GM12801 (cell line): Measurements from ENCODE around the gene BMPR2.

Experiments
- TF ChIP-seq, protein P1 (sequence below): IDR thresholded peaks from one replicate; pipeline ENCODE4 v1.5.1; 2011; ENCODE audit warnings: control low read depth; ENCODE audit not compliant: insufficient read length; ENCODE audit errors: extremely low read depth

Gene BMPR2

GRCh38 chr2:202479090-202479489, 103.0 kb downstream of the BMPR2 start:
- TF ChIP-seq, protein P1, sequence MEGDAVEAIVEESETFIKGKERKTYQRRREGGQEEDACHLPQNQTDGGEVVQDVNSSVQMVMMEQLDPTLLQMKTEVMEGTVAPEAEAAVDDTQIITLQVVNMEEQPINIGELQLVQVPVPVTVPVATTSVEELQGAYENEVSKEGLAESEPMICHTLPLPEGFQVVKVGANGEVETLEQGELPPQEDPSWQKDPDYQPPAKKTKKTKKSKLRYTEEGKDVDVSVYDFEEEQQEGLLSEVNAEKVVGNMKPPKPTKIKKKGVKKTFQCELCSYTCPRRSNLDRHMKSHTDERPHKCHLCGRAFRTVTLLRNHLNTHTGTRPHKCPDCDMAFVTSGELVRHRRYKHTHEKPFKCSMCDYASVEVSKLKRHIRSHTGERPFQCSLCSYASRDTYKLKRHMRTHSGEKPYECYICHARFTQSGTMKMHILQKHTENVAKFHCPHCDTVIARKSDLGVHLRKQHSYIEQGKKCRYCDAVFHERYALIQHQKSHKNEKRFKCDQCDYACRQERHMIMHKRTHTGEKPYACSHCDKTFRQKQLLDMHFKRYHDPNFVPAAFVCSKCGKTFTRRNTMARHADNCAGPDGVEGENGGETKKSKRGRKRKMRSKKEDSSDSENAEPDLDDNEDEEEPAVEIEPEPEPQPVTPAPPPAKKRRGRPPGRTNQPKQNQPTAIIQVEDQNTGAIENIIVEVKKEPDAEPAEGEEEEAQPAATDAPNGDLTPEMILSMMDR: no peak

DNA sequence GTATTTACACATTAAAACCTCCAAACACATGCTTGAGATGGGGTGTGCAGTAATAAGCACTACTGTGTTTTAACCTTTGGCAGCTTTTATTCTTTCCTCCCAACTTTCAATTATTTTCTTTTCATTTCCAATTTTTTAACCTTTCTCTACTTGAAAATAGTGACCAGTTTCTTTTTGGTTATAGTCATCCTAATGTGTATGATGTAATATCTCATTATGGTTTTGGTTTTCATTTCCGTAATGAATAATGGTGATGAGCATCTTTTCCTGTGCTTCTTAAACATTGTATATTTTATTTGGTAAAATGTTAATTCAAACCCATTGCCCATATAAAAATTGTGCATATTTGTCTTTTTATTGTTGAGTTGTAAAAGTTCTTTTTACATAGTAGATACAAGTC, 103.5 kb downstream of the BMPR2 start:
- TF ChIP-seq, protein P1: no peak

- TF ChIP-seq, protein P1: no peak
Observed at GRCh38 chr2:202486351-202486750, 110.2 kb downstream of the BMPR2 start.

DNA sequence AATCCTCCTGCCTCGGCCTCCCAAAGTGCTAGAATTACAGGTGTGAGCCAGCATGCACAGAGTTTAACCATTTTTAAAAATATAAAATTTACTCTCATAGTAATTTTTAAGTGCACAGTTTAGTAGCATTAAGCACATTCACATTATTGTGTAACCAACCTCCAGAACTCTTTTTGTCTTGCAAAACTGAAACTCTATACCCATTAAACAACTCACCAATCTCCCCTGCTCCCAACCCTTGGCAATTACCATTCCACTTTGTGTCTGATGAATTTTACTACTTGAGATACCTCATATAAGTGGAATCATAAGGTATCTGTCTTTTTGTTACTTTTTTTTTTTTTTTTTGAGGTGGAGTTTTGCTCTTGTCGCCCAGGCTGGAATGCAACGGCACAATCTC, 112.5 kb downstream of the BMPR2 start:
- TF ChIP-seq, protein P1: no peak

- TF ChIP-seq, protein P1: no peak
Observed at GRCh38 chr2:202490479-202490878, 114.4 kb downstream of the BMPR2 start.

GRCh38 chr2:202491514-202491913, 115.4 kb downstream of the BMPR2 start:
- TF ChIP-seq, protein P1: no peak

DNA sequence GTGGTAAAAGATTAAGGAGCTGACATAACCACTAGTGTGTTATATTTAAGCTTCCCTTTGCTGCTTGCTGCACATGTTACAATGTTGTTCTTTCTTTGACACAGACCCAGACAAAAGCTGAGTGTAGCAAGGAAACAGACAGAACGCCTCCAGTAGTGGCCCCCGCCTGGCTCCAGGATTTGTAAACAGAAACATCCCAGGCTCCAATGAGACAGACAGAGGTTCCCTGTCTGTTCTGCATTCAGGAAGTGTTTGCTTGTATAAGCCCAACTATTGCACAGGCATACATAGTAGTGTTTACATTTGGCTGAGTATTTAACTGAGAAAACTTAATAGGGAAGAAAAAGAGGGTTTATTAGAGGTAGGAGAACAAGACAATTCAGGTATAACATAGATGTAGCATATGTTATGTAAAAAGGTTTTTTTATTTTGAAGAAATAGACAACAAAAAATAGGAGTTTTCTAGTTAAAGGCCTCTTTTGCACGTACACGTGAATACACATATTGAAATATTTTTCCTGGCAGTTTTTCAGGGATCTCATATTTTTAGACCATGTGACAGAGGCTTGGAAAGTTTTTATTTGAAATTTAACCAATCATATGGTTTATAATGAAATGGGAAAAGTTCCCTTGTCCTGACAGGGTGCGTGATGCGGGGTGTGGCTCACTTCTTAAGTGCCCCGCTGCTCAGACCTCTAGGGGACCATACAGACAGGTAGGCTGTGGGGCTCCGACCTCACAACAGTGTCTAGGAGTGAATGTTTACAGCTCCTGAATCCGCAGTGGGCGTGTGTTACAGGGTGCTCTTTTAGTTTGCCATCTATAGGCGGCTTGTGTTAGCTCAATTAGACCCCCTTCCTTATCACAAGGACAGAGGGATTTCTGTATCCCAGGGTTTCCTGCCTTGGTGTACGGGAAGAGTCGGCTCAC, 118.4 kb downstream of the BMPR2 start:
- TF ChIP-seq, protein P1: no peak
